NCI-H2196 treated with DMSO at 0.1 percent for 48 hours (cell line): ENCODE results near the gene IRX2.

Experiments
- DNase-seq: peaks from one replicate; lab custom pipeline; 2025; ENCODE audit not compliant: unreplicated experiment; lab: John Stamatoyannopoulos, UW

The IRX2 gene

GRCh38 chr5:2697446-2698200 lies 53.9 kb downstream of the IRX2 start:
- no peak for DNase-seq

- no peak for DNase-seq
Measured at GRCh38 chr5:2697041-2697440, 54.4 kb downstream of the IRX2 start.
